H9 (cell line): ENCODE data around the gene TCHH. TPM values are rescaled to one million over a fixed set of nuclear protein-coding genes. Genes with fewer than 3 reads are reported as not detected.

Source experiments
- DNase-seq: peaks from one replicate; pipeline ENCODE4 v3.0.0-alpha.2; 2017
- H2AFZ ChIP-seq: one replicate; pipeline ENCODE4 v1.6.1; 2013; ENCODE audit warnings: mild to moderate bottlenecking, low read length, control low read depth, moderate library complexity
- H2AK5ac ChIP-seq: 2 replicates; pipeline ENCODE4 v1.6.1; 2013; ENCODE audit warnings: low read length, control low read depth, mixed read lengths; ENCODE audit not compliant: insufficient read length
- H2BK120ac ChIP-seq: one replicate; pipeline ENCODE4 v1.6.1; 2013; ENCODE audit warnings: low read depth, mild to moderate bottlenecking, low read length, control low read depth, inconsistent platforms; ENCODE audit not compliant: poor library complexity, severe bottlenecking
- H2BK12ac ChIP-seq: 2 replicates; pipeline ENCODE4 v1.6.1; 2013; ENCODE audit warnings: low read length, control low read depth, mixed read lengths, low read depth; ENCODE audit not compliant: insufficient read length
- H2BK15ac ChIP-seq: 2 replicates; pipeline ENCODE4 v1.6.1; 2013; ENCODE audit warnings: low read depth, low read length, control low read depth
- H2BK20ac ChIP-seq: one replicate; pipeline ENCODE4 v1.6.1; 2013; ENCODE audit warnings: low read depth, mild to moderate bottlenecking, low read length, control low read depth, inconsistent platforms; ENCODE audit not compliant: poor library complexity, severe bottlenecking
- H2BK5ac ChIP-seq: 2 replicates; pipeline ENCODE4 v1.6.1; 2013; ENCODE audit warnings: low read length, control low read depth, mixed read lengths; ENCODE audit not compliant: insufficient read length
- H3K14ac ChIP-seq: 2 replicates; pipeline ENCODE4 v1.6.1; 2013; ENCODE audit warnings: low read length, control low read depth; ENCODE audit not compliant: insufficient read depth
- H3K18ac ChIP-seq: 2 replicates; pipeline ENCODE4 v1.6.1; 2013; ENCODE audit warnings: low read depth, mild to moderate bottlenecking, mixed read lengths, low read length, control low read depth; ENCODE audit not compliant: insufficient read length
- H3K23ac ChIP-seq: 2 replicates; pipeline ENCODE4 v1.6.1; 2013; ENCODE audit warnings: low read length, control low read depth, mixed read lengths, low read depth; ENCODE audit not compliant: insufficient read length
- H3K23me2 ChIP-seq: 2 replicates; pipeline ENCODE4 v1.6.1; 2013; ENCODE audit warnings: low read depth, mild to moderate bottlenecking, mixed read lengths, low read length, control low read depth; ENCODE audit not compliant: insufficient read length, poor library complexity, severe bottlenecking
- H3K27ac ChIP-seq: 2 replicates; pipeline ENCODE4 v1.5.1; 2013; ENCODE audit warnings: low read length, control low read depth, mixed read lengths, low read depth; ENCODE audit not compliant: insufficient read length
- H3K27me3 ChIP-seq: 2 replicates; pipeline ENCODE4 v1.6.1; 2013; ENCODE audit warnings: low read length, control low read depth, inconsistent platforms; ENCODE audit not compliant: insufficient read depth
- H3K4ac ChIP-seq: 2 replicates; pipeline ENCODE4 v1.6.1; 2013; ENCODE audit warnings: low read depth, mild to moderate bottlenecking, control low read depth, inconsistent platforms, low read length, moderate library complexity
- H3K4me1 ChIP-seq: 2 replicates; pipeline ENCODE4 v1.6.1; 2013; ENCODE audit warnings: low read length, control low read depth, inconsistent platforms; ENCODE audit not compliant: insufficient read depth
- H3K4me2 ChIP-seq: 2 replicates; pipeline ENCODE4 v1.6.1; 2013; ENCODE audit warnings: low read length, control low read depth, mixed read lengths; ENCODE audit not compliant: insufficient read length, insufficient read depth
- H3K56ac ChIP-seq: 2 replicates; pipeline ENCODE4 v1.6.1; 2013; ENCODE audit warnings: low read depth, mild to moderate bottlenecking, mixed read lengths, low read length, control low read depth; ENCODE audit not compliant: insufficient read length
- H3K79me1 ChIP-seq: 2 replicates; pipeline ENCODE4 v1.6.1; 2013; ENCODE audit warnings: low read depth, mild to moderate bottlenecking, moderate library complexity, low read length, control low read depth, inconsistent platforms; ENCODE audit not compliant: insufficient read depth, poor library complexity, severe bottlenecking
- H3K79me2 ChIP-seq: 2 replicates; pipeline ENCODE4 v1.6.1; 2013; ENCODE audit warnings: low read length, control low read depth, inconsistent platforms; ENCODE audit not compliant: insufficient read depth
- H3K9ac ChIP-seq: 2 replicates; pipeline ENCODE4 v1.6.1; 2013; ENCODE audit warnings: low read length, control low read depth, mixed read lengths; ENCODE audit not compliant: insufficient read length; ENCODE audit errors: extremely low read depth
- H3K9me3 ChIP-seq: one replicate; pipeline ENCODE4 v1.6.1; 2013; ENCODE audit warnings: low read depth, low read length, inconsistent platforms; ENCODE audit not compliant: control insufficient read depth
- H3T11ph ChIP-seq: one replicate; pipeline ENCODE4 v1.6.1; 2013; ENCODE audit warnings: mild to moderate bottlenecking, low read length, control low read depth, inconsistent platforms
- H4K20me1 ChIP-seq: one replicate; pipeline ENCODE4 v1.6.1; 2013; ENCODE audit not compliant: control insufficient read depth, insufficient read length, insufficient read depth
- H4K5ac ChIP-seq: 2 replicates; pipeline ENCODE4 v1.6.1; 2013; ENCODE audit warnings: low read depth, mild to moderate bottlenecking, mixed read lengths, low read length, control low read depth; ENCODE audit not compliant: insufficient read length
- H4K8ac ChIP-seq: replicated peaks from 2 replicates; pipeline ENCODE4 v1.6.1; 2013; ENCODE audit warnings: low read length, control low read depth, mixed read lengths, low read depth; ENCODE audit not compliant: insufficient read length
- H4K91ac ChIP-seq: 2 replicates; pipeline ENCODE4 v1.6.1; 2013; ENCODE audit warnings: low read depth, mild to moderate bottlenecking, moderate library complexity, mixed read lengths, low read length, control low read depth; ENCODE audit not compliant: insufficient read length
- H3K27ac Mint-ChIP-seq, 3 experiments: 2 replicates in 2 of 3; 3 replicates in 1 of 3; pipeline ENCODE4 v1.8.0; 2020 to 2021; ENCODE audit warnings: mixed read lengths in 3 of 3, mild to moderate bottlenecking in 1 of 3, moderate library complexity in 1 of 3
- H3K27me3 Mint-ChIP-seq: 2 replicates; pipeline ENCODE4 v1.8.0; 2021; ENCODE audit warnings: low read depth, mild to moderate bottlenecking, moderate library complexity, mixed read lengths
- H3K36me3 Mint-ChIP-seq, 3 experiments: 2 replicates in 2 of 3; 3 replicates in 1 of 3; pipeline ENCODE4 v1.8.0; 2020 to 2021; ENCODE audit warnings: low read depth in 3 of 3, mixed read lengths in 3 of 3; ENCODE audit not compliant: insufficient read depth in 1 of 3
- H3K4me1 Mint-ChIP-seq, 2 experiments: 2 replicates each; pipeline ENCODE4 v1.8.0; 2020; ENCODE audit warnings: mixed read lengths in 2 of 2
- H3K4me3 Mint-ChIP-seq, 2 experiments: 2 replicates in 1 of 2; 3 replicates in 1 of 2; pipeline ENCODE4 v1.8.0; 2020 to 2021; ENCODE audit warnings: mild to moderate bottlenecking in 2 of 2, mixed read lengths in 2 of 2, moderate library complexity in 1 of 2
- H3K9me3 Mint-ChIP-seq, 2 experiments: 2 replicates in 1 of 2; 3 replicates in 1 of 2; pipeline ENCODE4 v1.8.0; 2020; ENCODE audit warnings: mild to moderate bottlenecking in 2 of 2, mixed read lengths in 2 of 2, moderate library complexity in 1 of 2
- CTCF ChIP-seq: fragments of 200-600 bp; sonication (generic); conservative IDR thresholded peaks from 3 replicates; pipeline ENCODE4 v1.8.0; 2021; ENCODE audit warnings: antibody characterized with exemption, mild to moderate bottlenecking
- WGBS: extraction: QIAGEN DNeasy Blood & Tissue Kit; methylation state at CpG from one replicate; pipeline ENCODE4 v1.1.7; 2013; ENCODE audit warnings: missing lambda C conversion rate, low lambda C conversion rate, mixed read lengths; ENCODE audit not compliant: insufficient read length; ENCODE audit errors: extremely low coverage; 5-methylcytosine and 5-hydroxymethylcytosine counted together
- total RNA-seq: library from RNA; stranded (reverse); gene quantifications from 2 replicates; pipeline ENCODE4 v1.2.1, GENCODE V29; 2021

The TCHH gene
- total RNA-seq, 1 experiment from 2014 or later, result not detected

GRCh38 chr1:152162792-152163463 is 47.7 kb upstream of the TCHH start:
- Histone ChIP-seq H3K4ac (no peak overlapping the region), H3T11ph (no peak overlapping the region), H4K20me1 (no peaks in the 10 kb centered on the region), H3K18ac (no peak overlapping the region), H3K23ac (no peak overlapping the region), H2BK5ac (no peak overlapping the region), H2AFZ (no peak overlapping the region), H3K4me2 (no peak overlapping the region), H3K79me2 (no peaks in the 10 kb centered on the region), H3K23me2 (no peaks in the 10 kb centered on the region), H2BK12ac (no peak overlapping the region), H3K27ac (no peak overlapping the region), H3K9me3 (peaks cover 74% of the 10 kb centered on the region), H2BK15ac (no peak overlapping the region), H2AK5ac (no peak overlapping the region), H4K5ac (no peak overlapping the region), H4K8ac (no peak overlapping the region), H3K56ac (no peak overlapping the region), H2BK120ac (no peak overlapping the region), H3K27me3 (no peaks in the 10 kb centered on the region), H3K79me1 (no peaks in the 10 kb centered on the region), H3K9ac (no peak overlapping the region), H3K14ac (no peak overlapping the region), H3K4me1 (no peaks in the 10 kb centered on the region), H4K91ac (no peak overlapping the region), H2BK20ac (no peak overlapping the region)
- DNase-seq, result no peak
- Mint-ChIP-seq H3K4me3 (no peak overlapping the region), H3K27me3 (0 out of 2 replicates have a peak, but pooled peaks cover 1% of the 10 kb centered on the region), H3K9me3 (peaks cover 75 to 89% of the 10 kb centered on the region in 2 experiments), H3K4me1 (no peaks in the 10 kb centered on the region), H3K27ac (no peak overlapping the region), H3K36me3 (peaks cover 0 to 26% (median 0%) of the 10 kb centered on the region in 3 experiments; a peak in 3 of 7 replicates)
- no CpG with 5 or more reads among the region's 1 CpG for WGBS
- no peak for TF ChIP-seq CTCF
